ENCODE measurements around the gene KRTAP5-8.
A peak's percentile ranks its signal among the peaks of the same experiment; 100 is the strongest.
"Not testable (repeated sequence)": the region's sequence is repeated elsewhere in the genome, so short reads cannot be mapped to it uniquely, and the experiment has no call there.

KRTAP5-8 gene

DNA sequence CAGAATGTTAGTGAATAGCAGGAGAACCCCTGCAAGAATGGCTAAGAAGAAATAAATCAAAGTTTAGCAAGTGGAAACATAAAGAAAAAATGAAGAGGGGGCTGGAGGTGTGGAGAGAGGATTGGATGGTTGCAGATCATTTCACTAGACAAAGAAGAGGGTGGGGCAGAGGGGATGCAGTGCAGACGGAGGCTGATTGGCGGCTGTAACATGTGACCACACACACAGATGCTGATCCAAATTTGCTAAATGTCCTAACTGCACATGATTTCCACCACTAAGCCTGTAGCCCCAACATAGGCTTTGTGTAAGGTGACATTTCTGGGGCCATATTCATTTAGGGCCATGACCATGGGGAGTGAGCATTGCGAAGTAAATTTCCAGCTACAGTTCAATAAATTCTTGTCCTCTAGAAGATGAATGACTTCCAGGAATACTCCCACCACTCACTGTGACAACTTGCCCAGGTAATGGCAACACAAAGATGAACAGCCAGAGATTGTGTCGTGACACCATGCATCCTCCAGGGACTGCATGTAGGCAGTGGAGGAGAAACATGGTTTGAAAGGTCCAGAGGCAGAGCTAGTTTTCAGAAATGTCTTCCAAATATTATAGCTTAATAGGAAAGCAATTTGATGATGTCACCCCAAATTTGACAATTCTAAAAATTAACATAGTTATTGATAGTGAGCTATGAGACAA lies 38.0 kb downstream of the KRTAP5-8 start:
- DNase-seq, result no peak

DNA sequence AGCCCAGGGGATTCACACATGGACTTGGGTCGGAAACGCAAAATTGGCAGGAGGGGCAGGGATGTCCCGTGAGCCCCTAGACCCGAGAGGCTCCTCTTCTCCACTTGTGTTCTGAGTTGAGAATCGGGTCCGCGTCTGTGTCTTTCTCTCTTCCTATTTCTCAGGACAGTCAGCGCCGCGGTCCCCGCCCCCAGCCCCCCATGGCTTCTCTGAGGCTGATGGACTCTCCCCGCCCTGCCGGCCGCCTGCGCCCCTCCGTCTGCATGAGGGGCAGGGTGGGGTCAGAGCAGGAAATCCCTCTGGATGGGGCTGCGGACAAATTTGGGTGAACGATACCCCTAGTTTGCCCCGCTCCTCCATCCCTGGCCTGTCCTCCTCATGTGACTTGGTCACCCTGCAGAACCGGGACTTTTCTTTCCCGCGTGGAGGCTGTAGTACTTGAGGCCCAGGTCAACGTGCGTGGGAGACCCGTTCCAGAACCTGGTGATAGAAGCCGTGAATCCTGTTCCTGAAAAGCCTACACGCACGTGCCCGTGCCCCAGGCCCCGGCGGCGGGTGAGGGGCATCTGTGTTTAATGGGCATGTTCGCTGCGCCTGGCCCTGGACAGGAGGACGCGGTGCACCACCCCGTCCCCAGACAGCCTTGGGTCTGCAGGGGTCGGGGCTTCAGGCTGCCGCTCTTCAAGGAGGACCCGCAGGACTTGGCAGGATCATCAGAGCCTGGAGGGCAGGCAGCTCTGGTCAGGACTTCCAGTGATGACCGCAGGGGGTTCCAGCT lies 39.1 kb downstream of the KRTAP5-8 start:
- not testable (repeated sequence) for DNase-seq

DNA sequence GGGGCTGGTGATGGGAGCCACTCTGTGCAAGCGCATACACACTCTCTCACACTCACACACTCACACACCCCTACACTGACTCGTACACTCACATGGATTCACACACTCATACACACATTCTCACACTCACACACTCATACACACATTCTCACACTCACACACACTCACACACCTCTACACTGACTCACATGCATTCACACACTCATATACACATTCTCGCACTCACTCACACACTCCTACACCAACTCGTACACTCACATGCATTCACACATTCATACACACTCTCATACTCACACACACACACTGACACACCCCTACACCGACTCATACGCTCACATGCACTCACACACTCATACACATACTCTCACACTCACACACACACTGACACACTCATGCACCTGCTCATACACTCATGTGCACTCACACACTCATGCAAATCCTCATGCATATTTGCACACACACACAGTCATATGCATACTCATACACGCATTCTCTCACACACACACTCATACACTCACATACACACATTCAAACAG lies 39.7 kb downstream of the KRTAP5-8 start:
- no peak for DNase-seq

DNA sequence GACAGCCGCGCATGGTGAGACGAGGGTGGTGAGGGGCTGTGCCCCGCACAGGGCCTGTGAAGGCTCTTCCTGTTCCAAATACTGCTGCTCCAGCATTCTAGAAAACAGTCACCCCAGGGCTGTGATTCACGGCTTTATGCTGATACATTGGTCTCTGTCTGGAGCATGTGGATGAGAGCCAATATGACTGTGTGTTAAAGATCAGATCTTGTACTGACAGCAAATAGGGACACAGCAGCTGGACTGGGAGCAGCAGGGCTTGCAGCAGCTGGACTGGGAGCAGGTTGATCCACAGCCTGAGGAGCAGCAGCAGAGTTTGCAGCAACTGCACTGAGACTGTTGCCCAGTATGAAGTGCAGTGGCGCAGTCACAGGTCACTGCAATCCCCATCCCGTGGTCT lies 41.7 kb downstream of the KRTAP5-8 start:
- DNase-seq, result not testable (repeated sequence)

GRCh38 chr11:71580057-71581003 lies 42.5 kb downstream of the KRTAP5-8 start:
- DNase-seq, result peak; percentile 67

DNA sequence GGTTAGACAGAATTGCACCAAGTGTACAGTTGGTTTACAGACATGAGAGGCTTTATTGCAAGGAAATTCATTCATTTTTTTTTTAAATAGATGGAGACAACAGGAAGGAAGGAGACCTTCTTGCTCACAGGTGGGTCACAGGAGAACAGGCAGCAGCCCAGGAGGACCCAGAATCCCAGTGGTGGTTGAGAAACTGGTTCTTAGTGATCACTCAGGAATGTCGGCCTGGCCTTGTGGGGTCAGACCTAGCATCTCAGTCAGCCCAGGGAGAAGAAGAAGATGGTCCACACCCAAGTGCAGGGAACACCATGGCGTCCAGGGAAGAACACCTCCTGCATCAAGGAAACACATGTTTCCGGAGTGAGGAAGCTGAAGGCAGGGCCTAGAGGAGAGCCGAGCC lies 44.0 kb downstream of the KRTAP5-8 start:
- no peak for DNase-seq

GRCh38 chr11:71582309-71582895 lies 44.6 kb downstream of the KRTAP5-8 start, which contains the start of gene KRTAP5-11:
Gene KRTAP5-11 (minus strand): TSS chr11:71582875. CDS start chr11:71582837, 38 bp downstream.
- DNase-seq, result no peak

GRCh38 chr11:71582969-71583368 lies 45.1 kb downstream of the KRTAP5-8 start:
- DNase-seq, result not testable (repeated sequence)

DNA sequence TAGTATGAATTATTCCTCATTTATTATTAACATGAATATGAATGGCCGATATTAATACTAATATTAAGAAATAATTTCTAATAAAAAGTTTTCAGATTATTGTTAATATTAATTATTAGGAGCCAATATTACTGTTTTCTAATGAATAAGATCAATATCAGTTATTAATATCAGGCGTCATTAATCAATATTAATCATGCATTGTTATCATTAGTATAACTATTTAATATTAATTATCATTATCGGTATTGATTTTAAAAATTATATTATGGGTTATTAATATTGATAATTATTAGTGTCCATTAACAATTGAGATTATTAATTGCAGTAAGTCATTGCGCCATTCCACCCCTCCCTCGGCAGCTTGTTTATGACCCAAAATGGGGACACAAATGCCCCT lies 47.8 kb downstream of the KRTAP5-8 start:
- not testable (repeated sequence) for DNase-seq

GRCh38 chr11:71588314-71588713 lies 50.5 kb downstream of the KRTAP5-8 start:
- DNase-seq, result not testable (repeated sequence)

All from midbrain (tissue), 1 donor.